DND-41 (cell line): ENCODE data around the gene CYP8B1.

Source experiments
- CTCF ChIP-seq: IDR thresholded peaks from 2 replicates; pipeline ENCODE4 v1.5.1; 2012; ENCODE audit warnings: borderline replicate concordance, low read length, moderate library complexity, mild to moderate bottlenecking; ENCODE audit not compliant: poor library complexity, severe bottlenecking; ENCODE audit errors: extremely low read depth
- EZH2 ChIP-seq: IDR thresholded peaks from 3 replicates; pipeline ENCODE4 v1.6.1; 2012; ENCODE audit warnings: borderline replicate concordance, low read depth, mild to moderate bottlenecking, moderate library complexity, low read length, inconsistent platforms; ENCODE audit not compliant: severe bottlenecking

GRCh38 chr3:42875325-42876151 is at the start of gene CYP8B1:
- TF ChIP-seq CTCF (no peak), EZH2 (no peak)
